ENCODE data around the gene UAP1L1. TPM values are rescaled to one million over a fixed set of nuclear protein-coding genes. Genes with fewer than 3 reads are reported as not detected.
"Not testable (repeated sequence)": the region's sequence is repeated elsewhere in the genome, so short reads cannot be mapped to it uniquely, and the experiment has no call there.

UAP1L1 gene
- total RNA-seq, 4 donors from 2014 or later, result 9.3 to 15.7 (median 12.4) TPM

DNA sequence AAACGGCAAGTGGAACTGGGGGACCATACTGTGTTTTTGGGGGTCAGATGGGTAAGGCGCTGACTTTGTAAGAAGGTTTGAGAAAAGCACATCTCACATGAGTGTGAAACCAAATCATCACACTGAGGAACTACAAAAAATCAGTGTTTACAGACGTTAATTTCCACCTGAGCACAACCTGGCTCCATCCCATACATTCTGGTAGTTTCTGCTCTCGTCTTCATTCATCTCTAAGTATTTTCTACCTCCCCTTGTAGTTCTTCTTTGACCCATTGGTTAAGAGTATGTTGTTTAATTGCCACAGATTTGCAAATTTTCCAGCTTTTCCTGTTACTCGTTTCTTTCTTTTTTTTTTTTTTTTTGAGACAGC is 46.1 kb downstream of the UAP1L1 start:
- H3K4me3 ChIP-seq (replicated peaks in 1 of 3), result no peak overlapping the region
- no peaks in the 10 kb centered on the region for H3K9me3 ChIP-seq
- no peaks in the 10 kb centered on the region for H3K27me3 ChIP-seq
- no peak overlapping the region for H3K27ac ChIP-seq
- DNase-seq, result no peak
- intact Hi-C loops (cut with DNase I), result no loop called here
- WGBS, 2 donors, result 83 to 85% methylated on average over 5 of the region's 5 CpGs
- no peaks in the 10 kb centered on the region for H3K36me3 ChIP-seq
- TF ChIP-seq POLR2A (IDR thresholded peaks at IDR 0.05), result no peak
- TF ChIP-seq CTCF (IDR thresholded peaks at IDR 0.05), result no peak
- peaks cover 0 to 2% of the 10 kb centered on the region in 2 donors for H3K4me1 ChIP-seq

- DNase-seq; H3K9me3 ChIP-seq; H3K27ac ChIP-seq; H3K4me1 ChIP-seq; H3K36me3 ChIP-seq; H3K4me3 ChIP-seq (replicated peaks in 1 of 3); H3K27me3 ChIP-seq; intact Hi-C loops (cut with DNase I): not testable (repeated sequence)
- WGBS, 2 donors, result 92 to 96% methylated on average over 5 of the region's 5 CpGs
These were observed 46.7 kb downstream of the UAP1L1 start for GRCh38 chr9:137123952-137124462.

DNA sequence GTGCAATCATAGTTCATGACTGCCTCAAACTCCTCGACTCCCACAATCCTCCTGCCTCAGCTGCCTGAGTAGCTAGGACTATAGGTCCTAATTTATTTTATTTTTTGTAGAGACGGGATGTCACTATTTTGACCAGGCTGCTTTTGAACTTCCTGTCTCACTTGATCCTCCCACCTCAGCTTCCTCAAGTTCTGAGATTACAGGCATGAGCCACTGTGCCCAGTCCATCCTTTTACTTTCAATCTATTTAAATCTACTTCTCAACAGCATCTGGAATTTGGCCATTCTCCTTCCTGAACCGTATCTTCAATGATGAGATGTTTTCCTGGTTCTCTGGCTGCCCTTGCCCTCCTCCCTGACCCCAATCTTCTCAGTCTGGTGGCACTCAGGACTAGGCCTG is 49.5 kb downstream of the UAP1L1 start:
- no peaks in the 10 kb centered on the region for H3K27me3 ChIP-seq
- no peaks in the 10 kb centered on the region for H3K36me3 ChIP-seq
- no peak for TF ChIP-seq CTCF (IDR thresholded peaks at IDR 0.05)
- no peak for TF ChIP-seq POLR2A (IDR thresholded peaks at IDR 0.05)
- intact Hi-C loops (cut with DNase I), result no loop called here
- WGBS, 2 donors, result 69 to 72% methylated on average over 3 of the region's 3 CpGs
- H3K27ac ChIP-seq, result peak overlapping the region in 1 of 3 donors; percentile 18
- H3K4me3 ChIP-seq (replicated peaks in 1 of 3), result no peak overlapping the region
- peaks cover 5 to 14% of the 10 kb centered on the region in 2 donors for H3K4me1 ChIP-seq
- H3K9me3 ChIP-seq, result no peaks in the 10 kb centered on the region
- no peak for DNase-seq

DNA sequence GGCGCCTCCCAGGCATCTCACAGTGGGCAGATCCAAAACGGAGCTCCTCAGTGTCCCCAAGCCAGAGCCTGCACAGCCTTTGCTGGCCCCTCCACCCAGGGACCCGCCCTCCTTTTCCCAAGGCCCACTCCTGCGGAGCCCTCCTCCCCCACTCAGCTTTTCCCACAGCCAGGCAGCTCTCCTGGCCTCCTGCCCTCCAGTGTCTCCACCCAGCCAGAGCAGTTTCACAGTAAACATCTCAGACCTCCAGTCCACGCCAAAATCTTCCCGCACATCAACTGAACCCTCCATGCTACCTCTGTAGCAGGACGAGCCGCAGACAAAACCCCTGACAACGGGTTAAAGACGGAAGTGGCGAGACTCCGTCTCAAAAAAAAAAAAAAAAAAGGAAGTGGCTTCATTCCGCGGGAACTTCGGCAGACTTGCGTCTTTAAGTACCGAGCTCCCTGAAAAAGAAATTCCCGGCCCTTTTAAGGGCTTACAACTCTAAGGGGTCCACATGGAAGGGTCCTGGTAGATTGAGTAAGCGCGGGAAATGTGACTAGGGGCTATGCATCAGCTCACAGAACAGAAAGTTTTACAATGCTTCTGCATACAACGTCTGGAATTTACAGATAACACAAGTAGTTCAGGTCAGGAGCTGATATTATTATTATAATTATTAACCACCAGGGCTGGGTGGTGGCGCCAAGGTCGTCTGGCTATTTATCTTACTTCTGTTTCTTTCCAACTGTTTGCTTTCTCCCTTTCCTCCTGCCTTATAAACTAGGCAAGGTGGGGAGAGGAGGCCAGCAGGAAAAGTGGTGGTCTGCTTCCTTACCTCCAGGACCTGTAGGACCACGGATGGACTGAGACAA is 50.2 kb downstream of the UAP1L1 start:
- DNase-seq, result no peak
- no peak overlapping the region for H3K4me3 ChIP-seq (replicated peaks in 1 of 3)
- no peaks in the 10 kb centered on the region for H3K9me3 ChIP-seq
- no peaks in the 10 kb centered on the region for H3K27me3 ChIP-seq
- peaks cover 5 to 14% of the 10 kb centered on the region in 2 donors for H3K4me1 ChIP-seq
- peak overlapping the region in 1 of 3 donors; percentile 18 for H3K27ac ChIP-seq
- intact Hi-C loops (cut with DNase I), result no loop called here
- H3K36me3 ChIP-seq, result no peaks in the 10 kb centered on the region
- 65 to 66% methylated on average over 24 of the region's 24 CpGs for WGBS, 2 donors
- TF ChIP-seq CTCF (IDR thresholded peaks at IDR 0.05), result no peak
- TF ChIP-seq POLR2A (IDR thresholded peaks at IDR 0.05), result no peak

GRCh38 chr9:137128158-137128861 is 51.0 kb downstream of the UAP1L1 start:
- intact Hi-C loops (cut with DNase I), result no loop called here
- DNase-seq, result no peak
- 85 to 86% methylated on average over 19 of the region's 19 CpGs for WGBS, 2 donors
- no peaks in the 10 kb centered on the region for H3K36me3 ChIP-seq
- no peak overlapping the region for H3K4me3 ChIP-seq (replicated peaks in 1 of 3)
- TF ChIP-seq POLR2A (IDR thresholded peaks at IDR 0.05) (no peak), CTCF (IDR thresholded peaks at IDR 0.05) (no peak)
- H3K9me3 ChIP-seq, result no peaks in the 10 kb centered on the region
- H3K4me1 ChIP-seq, result peaks cover 5 to 14% of the 10 kb centered on the region in 2 donors
- H3K27ac ChIP-seq, result no peak overlapping the region
- no peaks in the 10 kb centered on the region for H3K27me3 ChIP-seq
